Measurements from ENCODE around the gene RTP2. TPM values are rescaled to one million over a fixed set of nuclear protein-coding genes. Genes with fewer than 3 reads are reported as not detected.
A peak's percentile ranks its signal among the peaks of the same experiment; 100 is the strongest.

The RTP2 gene
- total and polyA plus RNA-seq, 9 of the 15 experiments (the other 6 are each of a cell fraction or from before 2014, with no cell fraction given): not detected

DNA sequence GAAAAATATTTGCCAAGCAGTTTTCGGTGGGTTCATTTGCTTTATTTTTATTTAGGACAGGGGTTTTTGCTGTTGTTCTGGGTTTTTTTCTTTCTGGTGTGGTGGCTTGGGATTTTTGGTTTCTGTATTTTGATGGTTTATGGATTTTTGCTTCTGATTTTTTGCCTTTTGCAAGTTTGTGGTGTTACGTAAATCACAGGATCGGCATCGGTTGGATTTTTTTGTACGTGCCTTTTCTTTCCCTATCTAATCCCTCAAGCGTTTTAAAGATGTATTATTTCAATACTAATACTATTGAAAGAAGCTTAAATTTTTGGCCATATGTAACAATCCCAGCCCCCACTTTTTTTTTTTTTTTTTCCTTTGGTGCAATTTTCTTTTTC lies 43.7 kb upstream of the RTP2 start:
- Histone ChIP-seq H2AFZ (ENCODE audit: low read depth, low read length) (no peak overlapping the region), H3K9me1 (ENCODE audit: control insufficient read depth, insufficient read depth, low read length) (no peaks in the 10 kb centered on the region), H3K9ac (ENCODE audit: insufficient read depth in 1 of 2, low read depth in 2 of 2, low read length in 2 of 2) (peak overlapping the region; percentile 54 to 98; a peak in 3 of 4 replicates), H3K4me3 (peak overlapping the region; percentile 87), H3K4me2 (ENCODE audit: insufficient read depth, low read length) (peak overlapping the region; percentile 56; the same call in 1 of the 2 replicates), H4K20me1 (replicated peaks; ENCODE audit: control insufficient read depth, insufficient read depth, low read length) (peaks cover 3% of the 10 kb centered on the region; the same call in 1 of the 2 replicates), H3K27me3 (ENCODE audit: control insufficient read depth in 2 of 2, insufficient read depth in 2 of 2, low read length in 2 of 2) (no peaks in the 10 kb centered on the region), H3K36me3 (ENCODE audit: control insufficient read depth, insufficient read depth, low read length) (no peaks in the 10 kb centered on the region), H3K9me3 (replicated peaks; ENCODE audit: control insufficient read depth, insufficient read depth, low read depth, low read length) (no peaks in the 10 kb centered on the region), H3K4me1 (replicated peaks in 1 of 2; ENCODE audit: control insufficient read depth in 2 of 2, insufficient read depth in 2 of 2, low read length in 2 of 2) (peaks cover 11 to 20% of the 10 kb centered on the region in 2 experiments), H3K27ac (ENCODE audit: extremely low read depth, low read depth, low read length) (peak overlapping the region; percentile 95), H3K79me2 (ENCODE audit: control insufficient read depth, insufficient read depth, low read length) (peaks cover 51% of the 10 kb centered on the region)
- 2% methylated on average over 6 of the region's 6 CpGs for WGBS (ENCODE audit: insufficient coverage, low coverage, missing lambda C conversion rate)
- TSS peak; percentile 89 for BruUV-seq (replicated peaks)
- ATAC-seq (no peak), FAIRE-seq (no peak), DNase-seq (ENCODE audit: extremely low read depth in 1 of 4, low spot score in 3 of 4) (peak in 1 of 4 experiments; percentile 13)
- CTCF ChIA-PET (ENCODE audit: low intra/inter-chr PET ratio): no interaction called here
- in situ Hi-C loops (cut with MboI): loop anchor here (25.0 kb wide), 1 partner anchor 1391 kb away; no protein-coding TSS in a partner anchor
- POLR2A ChIA-PET: interaction anchor here (0.6 to 1.1 kb wide), 6 partner anchors 10 to 1205 kb away, joined by 3 to 5 read pairs (median 3); partner anchors contain the start of gene DNAJB11
- intact Hi-C loops (cut with micrococcal nuclease): loop anchor here (5.0 to 10.0 kb wide), 5 partner anchors 169 to 999 kb away; no protein-coding TSS in a partner anchor
- 0 out of 4 replicates have a peak, but pooled peaks of 1 of the 2 experiments have one; percentile 15 for TF ChIP-seq FOXK2 (conservative IDR thresholded peaks at IDR 0.05 in 1 of 2, IDR thresholded peaks at IDR 0.05 in 1 of 2; ENCODE audit: low read depth in 2 of 2)
- TF ChIP-seq CHD1 (IDR thresholded peaks at IDR 0.05; ENCODE audit: low read length): peak; percentile 84
- 0 out of 2 replicates have a peak, but pooled peaks have one; percentile 53 for TF ChIP-seq THRAP3 (IDR thresholded peaks at IDR 0.05; ENCODE audit: borderline replicate concordance)
- TF ChIP-seq ZNF551 (CRISPR knock-in tag; IDR thresholded peaks at IDR 0.05): 0 out of 2 replicates have a peak, but pooled peaks have one; percentile 7
- TF ChIP-seq YBX1 (IDR thresholded peaks at IDR 0.05): no peak
- peak; percentile 10 for TF ChIP-seq KDM5B (IDR thresholded peaks at IDR 0.05; ENCODE audit: insufficient replicate concordance, low read depth, low read length)
- TF ChIP-seq ZNF696 (CRISPR knock-in tag; conservative IDR thresholded peaks at IDR 0.05): 0 out of 2 replicates have a peak, but pooled peaks have one; percentile 6
- no peak for TF ChIP-seq MYC (IDR thresholded peaks at IDR 0.05; ENCODE audit: low read depth, low read length)
- 0 out of 2 replicates have a peak, but pooled peaks have one; percentile 49 for TF ChIP-seq MYC (CRISPR knock-in tag; IDR thresholded peaks at IDR 0.05; ENCODE audit: borderline replicate concordance, low read depth)
- TF ChIP-seq LARP7 (IDR thresholded peaks at IDR 0.05): peak; percentile 66; the same call in 1 of the 2 replicates
- peak; percentile 98 for TF ChIP-seq MLLT1 (IDR thresholded peaks at IDR 0.05)
- no peak for TF ChIP-seq ZNF395 (CRISPR knock-in tag; IDR thresholded peaks at IDR 0.05)
- TF ChIP-seq POLR2H (tag; IDR thresholded peaks at IDR 0.05; ENCODE audit: low read depth): peak; percentile 85
- TF ChIP-seq ZNF512 (tag; IDR thresholded peaks at IDR 0.05): peak; percentile 59; the same call in 1 of the 2 replicates
- TF ChIP-seq MTA2 (IDR thresholded peaks at IDR 0.05; ENCODE audit: low read depth): peak; percentile 3; the same call in 1 of the 2 replicates
- TF ChIP-seq, protein P1, sequence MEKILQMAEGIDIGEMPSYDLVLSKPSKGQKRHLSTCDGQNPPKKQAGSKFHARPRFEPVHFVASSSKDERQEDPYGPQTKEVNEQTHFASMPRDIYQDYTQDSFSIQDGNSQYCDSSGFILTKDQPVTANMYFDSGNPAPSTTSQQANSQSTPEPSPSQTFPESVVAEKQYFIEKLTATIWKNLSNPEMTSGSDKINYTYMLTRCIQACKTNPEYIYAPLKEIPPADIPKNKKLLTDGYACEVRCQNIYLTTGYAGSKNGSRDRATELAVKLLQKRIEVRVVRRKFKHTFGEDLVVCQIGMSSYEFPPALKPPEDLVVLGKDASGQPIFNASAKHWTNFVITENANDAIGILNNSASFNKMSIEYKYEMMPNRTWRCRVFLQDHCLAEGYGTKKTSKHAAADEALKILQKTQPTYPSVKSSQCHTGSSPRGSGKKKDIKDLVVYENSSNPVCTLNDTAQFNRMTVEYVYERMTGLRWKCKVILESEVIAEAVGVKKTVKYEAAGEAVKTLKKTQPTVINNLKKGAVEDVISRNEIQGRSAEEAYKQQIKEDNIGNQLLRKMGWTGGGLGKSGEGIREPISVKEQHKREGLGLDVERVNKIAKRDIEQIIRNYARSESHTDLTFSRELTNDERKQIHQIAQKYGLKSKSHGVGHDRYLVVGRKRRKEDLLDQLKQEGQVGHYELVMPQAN (IDR thresholded peaks at IDR 0.05; ENCODE audit: borderline replicate concordance): peak; percentile 49; the same call in 1 of the 2 replicates

Measured in K562 (cell line).